H9 (cell line): ENCODE data around the gene LLGL2. TPM values are rescaled to one million over a fixed set of nuclear protein-coding genes. Genes with fewer than 3 reads are reported as not detected.

Source experiments
- DNase-seq: peaks from one replicate; pipeline ENCODE4 v3.0.0-alpha.2; 2017
- H2AFZ ChIP-seq: one replicate; pipeline ENCODE4 v1.6.1; 2013; ENCODE audit warnings: mild to moderate bottlenecking, low read length, control low read depth, moderate library complexity
- H2AK5ac ChIP-seq: 2 replicates; pipeline ENCODE4 v1.6.1; 2013; ENCODE audit warnings: low read length, control low read depth, mixed read lengths; ENCODE audit not compliant: insufficient read length
- H2BK120ac ChIP-seq: one replicate; pipeline ENCODE4 v1.6.1; 2013; ENCODE audit warnings: low read depth, mild to moderate bottlenecking, low read length, control low read depth, inconsistent platforms; ENCODE audit not compliant: poor library complexity, severe bottlenecking
- H2BK12ac ChIP-seq: 2 replicates; pipeline ENCODE4 v1.6.1; 2013; ENCODE audit warnings: low read length, control low read depth, mixed read lengths, low read depth; ENCODE audit not compliant: insufficient read length
- H2BK15ac ChIP-seq: 2 replicates; pipeline ENCODE4 v1.6.1; 2013; ENCODE audit warnings: low read depth, low read length, control low read depth
- H2BK20ac ChIP-seq: one replicate; pipeline ENCODE4 v1.6.1; 2013; ENCODE audit warnings: low read depth, mild to moderate bottlenecking, low read length, control low read depth, inconsistent platforms; ENCODE audit not compliant: poor library complexity, severe bottlenecking
- H2BK5ac ChIP-seq: 2 replicates; pipeline ENCODE4 v1.6.1; 2013; ENCODE audit warnings: low read length, control low read depth, mixed read lengths; ENCODE audit not compliant: insufficient read length
- H3K14ac ChIP-seq: 2 replicates; pipeline ENCODE4 v1.6.1; 2013; ENCODE audit warnings: low read length, control low read depth; ENCODE audit not compliant: insufficient read depth
- H3K18ac ChIP-seq: 2 replicates; pipeline ENCODE4 v1.6.1; 2013; ENCODE audit warnings: low read depth, mild to moderate bottlenecking, mixed read lengths, low read length, control low read depth; ENCODE audit not compliant: insufficient read length
- H3K23ac ChIP-seq: 2 replicates; pipeline ENCODE4 v1.6.1; 2013; ENCODE audit warnings: low read length, control low read depth, mixed read lengths, low read depth; ENCODE audit not compliant: insufficient read length
- H3K23me2 ChIP-seq: 2 replicates; pipeline ENCODE4 v1.6.1; 2013; ENCODE audit warnings: low read depth, mild to moderate bottlenecking, mixed read lengths, low read length, control low read depth; ENCODE audit not compliant: insufficient read length, poor library complexity, severe bottlenecking
- H3K27ac ChIP-seq: 2 replicates; pipeline ENCODE4 v1.5.1; 2013; ENCODE audit warnings: low read length, control low read depth, mixed read lengths, low read depth; ENCODE audit not compliant: insufficient read length
- H3K27me3 ChIP-seq: 2 replicates; pipeline ENCODE4 v1.6.1; 2013; ENCODE audit warnings: low read length, control low read depth, inconsistent platforms; ENCODE audit not compliant: insufficient read depth
- H3K4ac ChIP-seq: 2 replicates; pipeline ENCODE4 v1.6.1; 2013; ENCODE audit warnings: low read depth, mild to moderate bottlenecking, control low read depth, inconsistent platforms, low read length, moderate library complexity
- H3K4me1 ChIP-seq: 2 replicates; pipeline ENCODE4 v1.6.1; 2013; ENCODE audit warnings: low read length, control low read depth, inconsistent platforms; ENCODE audit not compliant: insufficient read depth
- H3K4me2 ChIP-seq: 2 replicates; pipeline ENCODE4 v1.6.1; 2013; ENCODE audit warnings: low read length, control low read depth, mixed read lengths; ENCODE audit not compliant: insufficient read length, insufficient read depth
- H3K56ac ChIP-seq: 2 replicates; pipeline ENCODE4 v1.6.1; 2013; ENCODE audit warnings: low read depth, mild to moderate bottlenecking, mixed read lengths, low read length, control low read depth; ENCODE audit not compliant: insufficient read length
- H3K79me1 ChIP-seq: 2 replicates; pipeline ENCODE4 v1.6.1; 2013; ENCODE audit warnings: low read depth, mild to moderate bottlenecking, moderate library complexity, low read length, control low read depth, inconsistent platforms; ENCODE audit not compliant: insufficient read depth, poor library complexity, severe bottlenecking
- H3K79me2 ChIP-seq: 2 replicates; pipeline ENCODE4 v1.6.1; 2013; ENCODE audit warnings: low read length, control low read depth, inconsistent platforms; ENCODE audit not compliant: insufficient read depth
- H3K9ac ChIP-seq: 2 replicates; pipeline ENCODE4 v1.6.1; 2013; ENCODE audit warnings: low read length, control low read depth, mixed read lengths; ENCODE audit not compliant: insufficient read length; ENCODE audit errors: extremely low read depth
- H3K9me3 ChIP-seq: one replicate; pipeline ENCODE4 v1.6.1; 2013; ENCODE audit warnings: low read depth, low read length, inconsistent platforms; ENCODE audit not compliant: control insufficient read depth
- H3T11ph ChIP-seq: one replicate; pipeline ENCODE4 v1.6.1; 2013; ENCODE audit warnings: mild to moderate bottlenecking, low read length, control low read depth, inconsistent platforms
- H4K20me1 ChIP-seq: one replicate; pipeline ENCODE4 v1.6.1; 2013; ENCODE audit not compliant: control insufficient read depth, insufficient read length, insufficient read depth
- H4K5ac ChIP-seq: 2 replicates; pipeline ENCODE4 v1.6.1; 2013; ENCODE audit warnings: low read depth, mild to moderate bottlenecking, mixed read lengths, low read length, control low read depth; ENCODE audit not compliant: insufficient read length
- H4K8ac ChIP-seq: replicated peaks from 2 replicates; pipeline ENCODE4 v1.6.1; 2013; ENCODE audit warnings: low read length, control low read depth, mixed read lengths, low read depth; ENCODE audit not compliant: insufficient read length
- H4K91ac ChIP-seq: 2 replicates; pipeline ENCODE4 v1.6.1; 2013; ENCODE audit warnings: low read depth, mild to moderate bottlenecking, moderate library complexity, mixed read lengths, low read length, control low read depth; ENCODE audit not compliant: insufficient read length
- H3K27ac Mint-ChIP-seq, 3 experiments: 2 replicates in 2 of 3; 3 replicates in 1 of 3; pipeline ENCODE4 v1.8.0; 2020 to 2021; ENCODE audit warnings: mixed read lengths in 3 of 3, mild to moderate bottlenecking in 1 of 3, moderate library complexity in 1 of 3
- H3K27me3 Mint-ChIP-seq: 2 replicates; pipeline ENCODE4 v1.8.0; 2021; ENCODE audit warnings: low read depth, mild to moderate bottlenecking, moderate library complexity, mixed read lengths
- H3K36me3 Mint-ChIP-seq, 3 experiments: 2 replicates in 2 of 3; 3 replicates in 1 of 3; pipeline ENCODE4 v1.8.0; 2020 to 2021; ENCODE audit warnings: low read depth in 3 of 3, mixed read lengths in 3 of 3; ENCODE audit not compliant: insufficient read depth in 1 of 3
- H3K4me1 Mint-ChIP-seq, 2 experiments: 2 replicates each; pipeline ENCODE4 v1.8.0; 2020; ENCODE audit warnings: mixed read lengths in 2 of 2
- H3K4me3 Mint-ChIP-seq, 2 experiments: 2 replicates in 1 of 2; 3 replicates in 1 of 2; pipeline ENCODE4 v1.8.0; 2020 to 2021; ENCODE audit warnings: mild to moderate bottlenecking in 2 of 2, mixed read lengths in 2 of 2, moderate library complexity in 1 of 2
- H3K9me3 Mint-ChIP-seq, 2 experiments: 2 replicates in 1 of 2; 3 replicates in 1 of 2; pipeline ENCODE4 v1.8.0; 2020; ENCODE audit warnings: mild to moderate bottlenecking in 2 of 2, mixed read lengths in 2 of 2, moderate library complexity in 1 of 2
- WGBS: extraction: QIAGEN DNeasy Blood & Tissue Kit; methylation state at CpG from one replicate; pipeline ENCODE4 v1.1.7; 2013; ENCODE audit warnings: missing lambda C conversion rate, low lambda C conversion rate, mixed read lengths; ENCODE audit not compliant: insufficient read length; ENCODE audit errors: extremely low coverage; 5-methylcytosine and 5-hydroxymethylcytosine counted together
- total RNA-seq: library from RNA; stranded (reverse); gene quantifications from 2 replicates; pipeline ENCODE4 v1.2.1, GENCODE V29; 2021
- TF ChIP-seq, protein P1 (sequence below): fragments of 200-600 bp; sonication (generic); conservative IDR thresholded peaks from 3 replicates; pipeline ENCODE4 v1.8.0; 2021; ENCODE audit warnings: antibody characterized with exemption, mild to moderate bottlenecking

LLGL2 gene
- total RNA-seq, 1 experiment from 2014 or later = 90.4 TPM

DNA sequence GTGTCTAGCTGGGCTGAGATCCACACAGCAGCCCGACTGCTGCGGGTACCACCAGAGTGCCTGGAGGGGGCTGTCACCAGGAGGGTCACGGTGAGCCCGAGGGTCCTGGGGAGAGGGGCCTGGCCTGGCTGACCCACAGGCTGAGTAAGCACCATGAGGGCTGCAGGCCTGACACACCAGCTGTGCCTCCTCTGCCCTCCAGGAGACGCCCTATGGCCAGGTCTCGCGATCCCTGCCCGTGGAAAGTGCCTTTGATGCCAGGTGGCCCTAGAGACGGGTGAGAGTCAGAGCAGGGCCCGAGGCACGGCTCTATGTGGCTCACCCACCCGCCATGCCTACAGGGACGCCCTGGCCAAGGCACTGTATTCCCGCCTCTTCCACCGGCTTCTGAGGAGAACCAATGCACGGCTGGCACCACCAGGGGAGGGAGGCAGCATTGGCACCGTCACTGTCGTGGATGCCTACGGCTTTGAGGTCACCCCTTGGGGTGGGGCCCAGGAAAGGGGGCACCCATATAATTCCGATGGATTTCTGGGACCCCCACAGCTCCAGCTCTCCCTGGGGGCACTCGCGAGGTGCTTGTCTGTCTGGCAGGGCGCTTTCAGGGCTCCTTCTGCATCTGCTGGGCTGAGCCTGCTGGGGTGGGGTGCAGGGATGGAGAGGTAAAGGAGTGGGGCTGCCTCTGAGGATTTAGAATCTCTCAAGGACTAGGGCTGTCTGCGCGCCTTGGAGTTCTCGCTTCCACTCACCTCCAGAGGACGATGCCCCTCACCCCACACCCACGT lies 69.2 kb downstream of the LLGL2 start:
- TF ChIP-seq, protein P1, sequence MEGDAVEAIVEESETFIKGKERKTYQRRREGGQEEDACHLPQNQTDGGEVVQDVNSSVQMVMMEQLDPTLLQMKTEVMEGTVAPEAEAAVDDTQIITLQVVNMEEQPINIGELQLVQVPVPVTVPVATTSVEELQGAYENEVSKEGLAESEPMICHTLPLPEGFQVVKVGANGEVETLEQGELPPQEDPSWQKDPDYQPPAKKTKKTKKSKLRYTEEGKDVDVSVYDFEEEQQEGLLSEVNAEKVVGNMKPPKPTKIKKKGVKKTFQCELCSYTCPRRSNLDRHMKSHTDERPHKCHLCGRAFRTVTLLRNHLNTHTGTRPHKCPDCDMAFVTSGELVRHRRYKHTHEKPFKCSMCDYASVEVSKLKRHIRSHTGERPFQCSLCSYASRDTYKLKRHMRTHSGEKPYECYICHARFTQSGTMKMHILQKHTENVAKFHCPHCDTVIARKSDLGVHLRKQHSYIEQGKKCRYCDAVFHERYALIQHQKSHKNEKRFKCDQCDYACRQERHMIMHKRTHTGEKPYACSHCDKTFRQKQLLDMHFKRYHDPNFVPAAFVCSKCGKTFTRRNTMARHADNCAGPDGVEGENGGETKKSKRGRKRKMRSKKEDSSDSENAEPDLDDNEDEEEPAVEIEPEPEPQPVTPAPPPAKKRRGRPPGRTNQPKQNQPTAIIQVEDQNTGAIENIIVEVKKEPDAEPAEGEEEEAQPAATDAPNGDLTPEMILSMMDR = no peak
- Histone ChIP-seq H2BK20ac (no peak overlapping the region), H3K9ac (no peak overlapping the region), H3K27me3 (no peaks in the 10 kb centered on the region), H2BK120ac (no peak overlapping the region), H3K4me1 (no peaks in the 10 kb centered on the region), H4K20me1 (no peaks in the 10 kb centered on the region), H2BK12ac (no peak overlapping the region), H2BK15ac (no peak overlapping the region), H4K5ac (no peak overlapping the region), H3K14ac (no peak overlapping the region), H2AFZ (no peak overlapping the region), H3K56ac (no peak overlapping the region), H3K9me3 (no peaks in the 10 kb centered on the region), H3K27ac (no peak overlapping the region), H3K79me2 (no peaks in the 10 kb centered on the region), H3T11ph (no peak overlapping the region), H3K18ac (no peak overlapping the region), H2BK5ac (peak overlapping the region; percentile 25), H3K79me1 (no peaks in the 10 kb centered on the region), H2AK5ac (no peak overlapping the region), H3K23ac (no peak overlapping the region), H4K8ac (no peak overlapping the region), H3K4me2 (no peak overlapping the region), H3K4ac (no peak overlapping the region), H3K23me2 (no peaks in the 10 kb centered on the region), H4K91ac (no peak overlapping the region)
- H3K9me3 Mint-ChIP-seq = no peaks in the 10 kb centered on the region
- WGBS = no CpG with 5 or more reads among the region's 28 CpGs
- no peaks in the 10 kb centered on the region; the same call in 1 of the 2 replicates for H3K27me3 Mint-ChIP-seq
- peak; percentile 53 for DNase-seq
- H3K27ac Mint-ChIP-seq = peak overlapping the region in 1 of 3 experiments; percentile 62; a peak in 1 of 7 replicates
- no peaks in the 10 kb centered on the region for H3K4me1 Mint-ChIP-seq
- H3K4me3 Mint-ChIP-seq = no peak overlapping the region
- no peaks in the 10 kb centered on the region; a peak in 1 of 7 replicates for H3K36me3 Mint-ChIP-seq
